Left colon (tissue), 2 donors: Measurements from ENCODE around the gene CROCC. TPM values are rescaled to one million over a fixed set of nuclear protein-coding genes. Genes with fewer than 3 reads are reported as not detected.

ENCODE experiments used
- ATAC-seq: fragments of 200-7000 bp; cut with Tn5 transposase; one replicate; pipeline ENCODE4 v1.9.1; 2020; ENCODE audit warnings: mild to moderate bottlenecking, moderate library complexity
- DNase-seq, 2 donors: peaks; one replicate each; pipeline ENCODE4 v3.0.0-alpha.2; 2020
- intact Hi-C, 2 donors: fragments of 100-400 bp; cut with DNase I in 1 of 2; cut with micrococcal nuclease in 1 of 2; formaldehyde crosslinking; loops; one replicate each; pipeline versions ENCODE4 v1.11.2 to v1.14.0; 2022; cut with DNase I, micrococcal nuclease
- total RNA-seq, 2 donors: library from RNA; stranded (reverse); fragmentation: NEBNext Ultra II Directional; extraction: Animal tissue kit (Norgen Biotek cat#: 25700); gene quantifications; one replicate each; pipeline ENCODE4 v1.2.1, GENCODE V29; 2021
- donor health status: DM: no; HTN: no; CAD: no.
- donor health status: DM: yes; HTN: yes; CAD: no.

Gene CROCC
- total RNA-seq, 2 donors from 2014 or later: 11.3 to 11.4 TPM

- intact Hi-C loops: no loop called here
- DNase-seq: no peak
- ATAC-seq: no peak
Observed at GRCh38 chr1:17012775-17013490, 91.2 kb downstream of the CROCC start.

GRCh38 chr1:17013491-17014320, 92.0 kb downstream of the CROCC start:
- intact Hi-C loops: no loop called here
- no peak for ATAC-seq
- DNase-seq: peak in 1 of 2 donors; percentile 16

GRCh38 chr1:17014671-17015567, 93.2 kb downstream of the CROCC start:
- ATAC-seq: no peak
- DNase-seq: no peak
- intact Hi-C loops: no loop called here

GRCh38 chr1:17016317-17016661, 94.6 kb downstream of the CROCC start:
- ATAC-seq: no peak
- intact Hi-C loops: no loop called here
- DNase-seq: no peak

- ATAC-seq (no peak), DNase-seq (no peak)
- intact Hi-C loops: no loop called here
Observed at GRCh38 chr1:17017435-17017834, 95.7 kb downstream of the CROCC start.

- ATAC-seq (no peak), DNase-seq (no peak)
- intact Hi-C loops: no loop called here
Observed at GRCh38 chr1:17018849-17019248, 97.1 kb downstream of the CROCC start.

GRCh38 chr1:17020502-17020901, 98.8 kb downstream of the CROCC start:
- intact Hi-C loops: no loop called here
- no peak for DNase-seq
- no peak for ATAC-seq

GRCh38 chr1:17021896-17022295, 100.2 kb downstream of the CROCC start:
- no peak for DNase-seq
- no peak for ATAC-seq
- intact Hi-C loops: no loop called here

Other genes starting within 250 kb of the CROCC start
- gene RNU1-4, start 181.4 kb upstream of the CROCC start, total RNA-seq: 1,000 to 10,000 TPM; 3,977 to 5,589 TPM
- gene RNU1-2, start 26.0 kb upstream of the CROCC start, total RNA-seq: 1,000 to 10,000 TPM; 3,977 to 5,589 TPM
- 1 to 10 TPM; 2.7 to 3.9 TPM for gene MFAP2, start 58.7 kb downstream of the CROCC start, total RNA-seq
- 10 to 100 TPM; 46.2 to 53.9 TPM for gene ATP13A2, start 90.0 kb downstream of the CROCC start, total RNA-seq
- gene SDHB, start 132.1 kb downstream of the CROCC start, total RNA-seq: 100 to 1,000 TPM; 185 to 240 TPM
- gene PADI2, start 197.5 kb downstream of the CROCC start, total RNA-seq: 100 to 1,000 TPM; 276 to 278 TPM